Neural progenitor cell (in vitro differentiated cells): ENCODE data around the gene PRODH.
A peak's percentile ranks its signal among the peaks of the same experiment; 100 is the strongest.

ENCODE experiments used
- CTCF ChIP-seq: fragments of 200-600 bp; sonication (generic); IDR thresholded peaks from 2 replicates; pipeline ENCODE4 v1.5.1; 2017; ENCODE audit warnings: antibody characterized with exemption, mild to moderate bottlenecking
- EZH2 ChIP-seq: fragments of 200-600 bp; sonication (generic); IDR thresholded peaks from 2 replicates; pipeline ENCODE4 v1.6.1; 2017; ENCODE audit warnings: antibody characterized with exemption, mild to moderate bottlenecking, moderate library complexity

GRCh38 chr22:18906896-18907295 lies 29.2 kb downstream of the PRODH start:
- TF ChIP-seq CTCF, result peak; percentile 8
- TF ChIP-seq EZH2, result no peak
